ENCODE measurements around the gene ABHD16A.

- TF ChIP-seq YY1 (IDR thresholded peaks at IDR 0.05; ENCODE audit: insufficient read depth, insufficient read length) (no peak), ZNF274 (IDR thresholded peaks at IDR 0.05; ENCODE audit: low read depth, low read length) (no peak), SUZ12 (IDR thresholded peaks at IDR 0.05; ENCODE audit: extremely low read depth, insufficient read depth, insufficient read length) (no peak)
Measured at GRCh38 chr6:31732029-31732428, 28.9 kb upstream of the ABHD16A start.

Data from NT2/D1 (cell line).